ENCODE measurements around the gene AGBL5.
"Not testable (repeated sequence)": the region's sequence is repeated elsewhere in the genome, so short reads cannot be mapped to it uniquely, and the experiment has no call there.

Gene AGBL5

DNA sequence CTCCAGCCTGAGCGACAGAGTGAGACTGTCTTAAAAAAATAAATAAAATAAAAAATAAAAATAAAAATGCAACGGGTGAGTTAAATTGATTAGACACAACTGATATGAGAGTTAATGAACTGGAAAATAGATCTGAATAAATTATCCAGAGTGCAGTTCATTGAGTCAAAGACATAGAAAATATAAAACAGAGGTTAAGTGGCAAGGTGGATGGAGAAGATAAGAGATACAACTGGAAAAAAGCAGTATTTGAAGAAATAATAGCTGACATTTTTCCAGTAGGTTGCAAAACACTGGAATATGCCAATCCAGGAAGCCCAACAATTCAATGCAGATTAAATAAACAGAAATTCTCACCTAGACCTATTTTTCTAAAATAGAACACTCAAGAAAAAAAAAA lies 56.8 kb downstream of the AGBL5 start:
- DNase-seq (ENCODE audit: extremely low spot score, insufficient read length, low read depth) (no peak), FAIRE-seq (no peak)

DNA sequence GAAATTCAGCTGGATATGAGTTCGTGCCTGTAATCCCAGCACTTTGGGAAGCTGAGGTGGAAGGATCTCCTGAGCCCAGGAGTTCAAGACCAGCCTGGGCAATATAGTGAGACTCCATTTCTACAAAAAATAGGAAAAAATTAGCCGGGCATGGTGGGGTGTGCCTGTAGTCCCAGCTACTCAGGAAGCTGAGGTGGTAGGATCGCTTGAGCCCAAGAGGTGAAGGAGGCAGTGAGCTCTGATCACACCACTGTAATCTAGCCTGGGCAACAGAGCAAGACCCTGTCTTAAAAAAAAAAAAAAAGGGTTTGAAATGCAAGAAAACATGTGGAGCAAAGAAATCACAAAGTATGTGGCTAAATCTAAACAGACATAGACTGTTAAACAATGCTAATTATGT lies 57.6 kb downstream of the AGBL5 start:
- no peak for FAIRE-seq
- DNase-seq (ENCODE audit: extremely low spot score, insufficient read length, low read depth), result no peak

GRCh38 chr2:27110603-27111352 lies 59.3 kb downstream of the AGBL5 start:
- not testable (repeated sequence) for FAIRE-seq; DNase-seq (ENCODE audit: extremely low spot score, insufficient read length, low read depth)

DNA sequence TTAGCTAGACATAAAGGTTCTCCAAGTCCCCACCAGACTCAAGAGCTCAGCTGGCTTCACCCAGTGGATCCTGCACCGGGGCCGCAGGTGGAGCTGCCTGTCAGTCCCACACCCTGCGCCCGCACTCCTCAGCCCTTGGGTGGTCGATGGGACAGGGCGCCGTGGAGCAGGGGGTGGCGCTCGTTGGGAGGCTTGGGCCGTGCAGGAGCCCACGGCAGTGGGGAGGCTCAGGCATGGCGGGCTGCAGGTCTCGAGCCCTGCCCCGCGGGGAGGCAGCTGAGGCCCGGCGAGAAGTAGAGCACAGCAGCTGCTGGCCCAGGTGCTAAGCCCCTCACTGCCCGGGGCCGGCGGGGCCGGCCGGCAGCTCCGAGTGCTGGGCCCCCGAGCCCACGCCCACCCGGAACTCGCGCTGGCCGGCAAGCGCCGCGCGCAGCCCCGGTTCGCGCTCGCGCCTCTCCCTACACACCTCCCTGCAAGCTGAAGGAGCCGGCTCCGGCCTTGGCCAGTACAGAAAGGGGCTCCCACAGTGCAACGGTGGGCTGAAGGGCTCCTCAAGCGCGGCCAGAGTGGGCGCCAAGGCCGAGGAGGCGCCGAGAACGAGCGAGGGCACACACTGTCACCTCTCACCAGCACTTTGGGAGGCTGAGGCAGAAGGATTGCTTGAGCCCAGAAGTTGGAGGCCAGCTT lies 60.1 kb downstream of the AGBL5 start:
- not testable (repeated sequence) for DNase-seq (ENCODE audit: extremely low spot score, insufficient read length, low read depth); FAIRE-seq

DNA sequence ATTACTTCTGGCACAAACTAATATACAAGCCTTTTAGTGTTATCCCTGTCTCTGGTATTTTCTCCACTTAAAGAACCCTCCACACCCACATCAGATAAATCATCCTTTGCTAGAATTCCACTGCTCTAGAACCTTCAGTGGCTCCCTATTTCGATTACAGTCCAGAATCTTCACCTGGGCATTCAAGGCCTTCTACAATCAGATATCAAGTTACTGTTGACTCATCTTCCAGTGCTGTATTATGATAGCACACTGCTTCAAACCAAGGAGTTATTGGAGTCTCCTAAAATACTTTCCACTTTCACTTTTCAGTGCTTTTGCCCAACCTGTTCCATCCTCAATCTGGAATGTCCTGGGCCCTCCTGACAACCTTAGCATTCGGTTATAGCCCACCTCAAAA lies 64.1 kb downstream of the AGBL5 start:
- FAIRE-seq, result no peak

GRCh38 chr2:27117995-27118524 lies 66.6 kb downstream of the AGBL5 start:
- DNase-seq (ENCODE audit: extremely low spot score, insufficient read length, low read depth), result no peak
- no peak for FAIRE-seq

More for the DNA sequence above, 64.1 kb downstream of the AGBL5 start:
- no peak for DNase-seq (ENCODE audit: extremely low spot score, insufficient read length, low read depth)

GRCh38 chr2:27118525-27119329 lies 67.3 kb downstream of the AGBL5 start, which contains the start of gene CGREF1:
CGREF1 (minus strand) TSS chr2:27119128; CDS start chr2:27104366, 14,762 bp downstream.
- DNase-seq (ENCODE audit: extremely low spot score, insufficient read length, low read depth) (no peak), FAIRE-seq (no peak)

DNA sequence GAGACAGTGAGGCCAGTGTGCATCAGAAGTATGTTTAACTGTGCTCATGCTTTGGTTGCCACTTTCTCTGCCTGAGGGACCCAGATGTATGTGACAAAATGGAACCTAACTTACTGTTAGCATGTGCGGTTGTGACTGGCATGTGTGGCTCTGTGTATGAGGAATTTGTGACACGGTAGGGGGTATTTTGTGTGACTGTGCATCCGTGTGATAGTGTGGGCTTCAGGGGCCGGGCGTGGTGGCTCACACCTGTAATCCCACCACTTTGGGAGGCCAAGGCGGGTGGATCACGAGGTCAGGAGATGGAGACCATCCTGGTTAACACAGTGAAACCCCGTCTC lies 67.8 kb downstream of the AGBL5 start:
- DNase-seq (ENCODE audit: extremely low spot score, insufficient read length, low read depth); FAIRE-seq: not testable (repeated sequence)
